MM.1S (cell line): ENCODE data around the gene RBMXL2.

ENCODE experiments used
- EZH2phosphoT487 ChIP-seq: fragments of 300-600 bp; sonication (generic); IDR thresholded peaks from 2 replicates; pipeline ENCODE4 v1.6.1; 2018; ENCODE audit warnings: antibody characterized with exemption, low read length
- TF ChIP-seq, protein P1 (sequence below): fragments of 300-600 bp; sonication (generic); IDR thresholded peaks from 2 replicates; pipeline ENCODE4 v1.5.1; 2016; ENCODE audit warnings: antibody characterized with exemption, low read length, mixed read lengths

GRCh38 chr11:7081441-7081840 lies 7.4 kb upstream of the RBMXL2 start:
- TF ChIP-seq, protein P1, sequence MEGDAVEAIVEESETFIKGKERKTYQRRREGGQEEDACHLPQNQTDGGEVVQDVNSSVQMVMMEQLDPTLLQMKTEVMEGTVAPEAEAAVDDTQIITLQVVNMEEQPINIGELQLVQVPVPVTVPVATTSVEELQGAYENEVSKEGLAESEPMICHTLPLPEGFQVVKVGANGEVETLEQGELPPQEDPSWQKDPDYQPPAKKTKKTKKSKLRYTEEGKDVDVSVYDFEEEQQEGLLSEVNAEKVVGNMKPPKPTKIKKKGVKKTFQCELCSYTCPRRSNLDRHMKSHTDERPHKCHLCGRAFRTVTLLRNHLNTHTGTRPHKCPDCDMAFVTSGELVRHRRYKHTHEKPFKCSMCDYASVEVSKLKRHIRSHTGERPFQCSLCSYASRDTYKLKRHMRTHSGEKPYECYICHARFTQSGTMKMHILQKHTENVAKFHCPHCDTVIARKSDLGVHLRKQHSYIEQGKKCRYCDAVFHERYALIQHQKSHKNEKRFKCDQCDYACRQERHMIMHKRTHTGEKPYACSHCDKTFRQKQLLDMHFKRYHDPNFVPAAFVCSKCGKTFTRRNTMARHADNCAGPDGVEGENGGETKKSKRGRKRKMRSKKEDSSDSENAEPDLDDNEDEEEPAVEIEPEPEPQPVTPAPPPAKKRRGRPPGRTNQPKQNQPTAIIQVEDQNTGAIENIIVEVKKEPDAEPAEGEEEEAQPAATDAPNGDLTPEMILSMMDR = no peak
- no peak for TF ChIP-seq EZH2phosphoT487
